NCI-H2107 (cell line): ENCODE measurements around the gene TCHH.
"Not testable (repeated sequence)": the region's sequence is repeated elsewhere in the genome, so short reads cannot be mapped to it uniquely, and the experiment has no call there.

Experiments
- DNase-seq: peaks from one replicate; lab custom pipeline; 2025; lab: John Stamatoyannopoulos, UW

TCHH gene, protein sequence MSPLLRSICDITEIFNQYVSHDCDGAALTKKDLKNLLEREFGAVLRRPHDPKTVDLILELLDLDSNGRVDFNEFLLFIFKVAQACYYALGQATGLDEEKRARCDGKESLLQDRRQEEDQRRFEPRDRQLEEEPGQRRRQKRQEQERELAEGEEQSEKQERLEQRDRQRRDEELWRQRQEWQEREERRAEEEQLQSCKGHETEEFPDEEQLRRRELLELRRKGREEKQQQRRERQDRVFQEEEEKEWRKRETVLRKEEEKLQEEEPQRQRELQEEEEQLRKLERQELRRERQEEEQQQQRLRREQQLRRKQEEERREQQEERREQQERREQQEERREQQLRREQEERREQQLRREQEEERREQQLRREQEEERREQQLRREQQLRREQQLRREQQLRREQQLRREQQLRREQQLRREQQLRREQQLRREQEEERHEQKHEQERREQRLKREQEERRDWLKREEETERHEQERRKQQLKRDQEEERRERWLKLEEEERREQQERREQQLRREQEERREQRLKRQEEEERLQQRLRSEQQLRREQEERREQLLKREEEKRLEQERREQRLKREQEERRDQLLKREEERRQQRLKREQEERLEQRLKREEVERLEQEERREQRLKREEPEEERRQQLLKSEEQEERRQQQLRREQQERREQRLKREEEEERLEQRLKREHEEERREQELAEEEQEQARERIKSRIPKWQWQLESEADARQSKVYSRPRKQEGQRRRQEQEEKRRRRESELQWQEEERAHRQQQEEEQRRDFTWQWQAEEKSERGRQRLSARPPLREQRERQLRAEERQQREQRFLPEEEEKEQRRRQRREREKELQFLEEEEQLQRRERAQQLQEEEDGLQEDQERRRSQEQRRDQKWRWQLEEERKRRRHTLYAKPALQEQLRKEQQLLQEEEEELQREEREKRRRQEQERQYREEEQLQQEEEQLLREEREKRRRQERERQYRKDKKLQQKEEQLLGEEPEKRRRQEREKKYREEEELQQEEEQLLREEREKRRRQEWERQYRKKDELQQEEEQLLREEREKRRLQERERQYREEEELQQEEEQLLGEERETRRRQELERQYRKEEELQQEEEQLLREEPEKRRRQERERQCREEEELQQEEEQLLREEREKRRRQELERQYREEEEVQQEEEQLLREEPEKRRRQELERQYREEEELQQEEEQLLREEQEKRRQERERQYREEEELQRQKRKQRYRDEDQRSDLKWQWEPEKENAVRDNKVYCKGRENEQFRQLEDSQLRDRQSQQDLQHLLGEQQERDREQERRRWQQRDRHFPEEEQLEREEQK (N-terminal part only)

GRCh38 chr1:152115344-152115743 is at the start of gene TCHH:
Gene TCHH (minus strand): TSS chr1:152115444. CDS start chr1:152114080, 1,364 bp downstream.
- no peak for DNase-seq

DNA sequence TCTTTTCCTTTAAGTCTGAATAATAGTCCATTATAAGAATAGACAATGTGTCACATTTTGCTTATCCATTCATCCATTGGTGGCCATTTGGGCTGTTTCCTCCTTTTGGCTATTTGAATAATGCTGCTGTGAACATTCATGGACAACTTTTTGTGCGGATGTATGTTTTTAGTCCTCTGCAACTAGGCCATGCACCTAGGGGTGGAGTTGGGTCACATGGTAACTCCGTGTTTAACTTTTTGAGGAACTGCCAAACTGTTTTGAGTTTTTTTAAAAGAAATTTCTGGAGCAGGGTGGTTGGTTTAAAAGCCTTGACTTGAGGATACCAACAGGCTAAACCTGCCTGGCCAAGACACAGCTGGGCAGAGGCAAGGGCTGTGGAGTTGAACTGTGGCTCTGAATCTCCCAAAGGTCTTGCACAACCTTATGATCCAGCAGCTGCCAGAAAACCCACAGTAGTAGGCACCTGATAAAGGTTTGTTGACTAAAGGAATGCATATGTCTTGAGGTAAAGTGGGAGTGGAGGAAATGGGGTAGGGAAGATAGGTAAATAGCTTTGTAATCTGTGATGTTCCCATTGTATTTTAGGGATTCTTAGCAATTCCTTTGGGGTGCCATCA is 49.4 kb upstream of the TCHH start:
- DNase-seq, result no peak

- no peak for DNase-seq
Observed at GRCh38 chr1:152162792-152163463, 47.7 kb upstream of the TCHH start.

GRCh38 chr1:152160576-152160975 is 45.3 kb upstream of the TCHH start:
- no peak for DNase-seq

DNA sequence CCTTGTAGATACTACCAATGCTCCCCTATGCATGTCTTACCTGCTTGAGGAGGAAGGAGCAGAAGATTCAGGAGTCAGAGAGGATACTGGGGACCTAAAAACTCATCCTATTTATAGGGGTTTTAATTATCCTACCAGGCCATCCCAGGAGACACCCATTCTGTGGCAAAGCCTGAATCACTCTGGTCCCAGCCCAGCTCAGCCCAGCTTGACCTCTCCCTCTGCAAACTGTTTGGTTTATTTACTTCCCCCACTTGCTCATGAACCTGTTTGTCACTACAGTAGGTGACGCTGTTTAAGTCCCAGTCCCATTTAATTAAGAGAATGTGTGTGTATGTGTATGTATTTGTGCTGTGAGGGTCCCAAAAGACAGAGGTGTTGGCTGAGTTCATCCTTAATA is 43.9 kb upstream of the TCHH start, which contains the start of gene RPTN:
Gene RPTN, minus strand, starts transcription at position 85 of the 400 bp plus-strand sequence. CDS start 1,339 bp downstream, outside the sequence.
- no peak for DNase-seq

DNA sequence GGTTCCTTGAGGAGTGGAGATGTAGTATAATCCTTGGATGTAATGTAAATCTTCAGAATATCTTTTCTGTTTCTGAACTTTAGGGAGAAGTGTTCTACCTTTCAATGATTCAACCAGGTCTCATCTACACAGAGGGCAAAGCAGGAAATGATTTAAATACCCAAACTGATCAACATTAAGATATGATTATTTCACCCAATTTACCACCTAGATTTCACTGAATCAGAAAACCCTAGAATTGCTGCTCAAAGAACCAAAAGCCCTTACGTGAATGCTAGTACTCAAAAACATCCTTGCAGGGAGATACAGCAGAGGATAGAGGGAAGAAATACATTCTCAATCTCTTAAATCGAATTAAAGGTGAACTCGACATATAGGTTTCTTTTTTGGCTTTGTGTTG is 38.8 kb upstream of the TCHH start:
- DNase-seq, result no peak

- no peak for DNase-seq
Observed at GRCh38 chr1:152151646-152152045, 36.4 kb upstream of the TCHH start.

DNA sequence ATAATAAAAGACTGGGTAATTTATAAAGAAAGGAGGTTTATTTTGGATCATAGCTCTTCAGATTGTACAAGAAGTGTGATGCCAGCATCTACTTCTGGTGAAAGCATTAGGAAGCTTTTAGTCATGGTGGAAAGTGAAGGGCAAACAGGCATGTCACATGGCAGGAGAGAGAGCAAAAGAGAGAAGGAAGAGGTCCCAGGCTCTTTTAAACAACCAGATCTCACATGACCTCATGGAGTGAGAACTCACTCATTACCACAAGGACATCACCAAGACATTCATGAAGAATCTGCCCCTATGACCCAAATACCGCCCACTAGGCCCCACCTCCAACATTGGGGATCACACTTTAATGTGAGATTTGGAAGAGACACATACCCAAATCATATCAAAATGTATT is 33.7 kb upstream of the TCHH start:
- no peak for DNase-seq

DNA sequence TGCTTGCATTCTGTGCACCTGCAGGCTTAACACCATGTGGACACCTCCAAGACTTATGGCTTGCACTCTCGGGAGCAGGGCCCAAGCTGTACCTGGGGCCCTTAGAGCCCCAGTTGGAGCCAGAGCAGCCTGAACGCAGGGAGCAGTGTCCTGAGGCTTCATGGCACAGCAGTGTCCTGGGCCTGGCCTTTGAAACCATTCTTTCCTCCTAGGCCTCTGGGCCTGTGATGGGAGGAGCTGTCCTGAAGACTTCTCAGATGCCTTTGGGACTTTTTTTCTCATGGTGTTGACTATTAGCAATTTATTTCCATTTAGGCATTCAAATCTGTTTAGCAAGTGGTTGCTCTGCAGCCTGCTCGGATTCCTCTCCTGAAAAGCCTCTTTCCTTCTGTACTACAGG is 32.8 kb upstream of the TCHH start:
- no peak for DNase-seq

GRCh38 chr1:152145769-152146168 is 30.5 kb upstream of the TCHH start:
- DNase-seq, result no peak

DNA sequence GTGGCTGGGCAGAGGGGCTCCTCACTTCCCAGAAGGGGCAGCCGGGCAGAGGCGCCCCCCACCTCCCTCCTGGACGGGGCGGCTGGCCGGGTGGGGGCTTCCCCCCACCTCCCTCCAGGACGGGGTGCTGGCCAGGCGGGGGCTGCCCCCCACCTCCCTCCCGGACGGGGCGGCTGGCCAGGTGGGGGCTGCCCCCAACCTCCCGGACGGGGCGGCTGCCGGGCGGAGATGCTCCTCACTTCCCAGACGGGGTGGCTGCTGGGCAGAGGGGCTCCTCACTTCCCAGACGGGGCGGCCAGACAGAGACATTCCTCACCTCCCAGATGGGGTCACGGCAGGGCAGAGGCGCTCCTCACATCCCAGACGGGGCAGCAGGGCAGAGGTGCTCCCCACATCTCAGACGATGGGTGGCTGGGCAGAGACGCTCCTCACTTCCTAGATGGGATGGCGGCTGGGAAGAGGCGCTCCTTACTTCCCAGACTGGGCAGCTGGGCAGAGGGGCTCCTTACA is 29.5 kb upstream of the TCHH start:
- not testable (repeated sequence) for DNase-seq

GRCh38 chr1:152143150-152143887 is 28.1 kb upstream of the TCHH start:
- DNase-seq, result no peak

DNA sequence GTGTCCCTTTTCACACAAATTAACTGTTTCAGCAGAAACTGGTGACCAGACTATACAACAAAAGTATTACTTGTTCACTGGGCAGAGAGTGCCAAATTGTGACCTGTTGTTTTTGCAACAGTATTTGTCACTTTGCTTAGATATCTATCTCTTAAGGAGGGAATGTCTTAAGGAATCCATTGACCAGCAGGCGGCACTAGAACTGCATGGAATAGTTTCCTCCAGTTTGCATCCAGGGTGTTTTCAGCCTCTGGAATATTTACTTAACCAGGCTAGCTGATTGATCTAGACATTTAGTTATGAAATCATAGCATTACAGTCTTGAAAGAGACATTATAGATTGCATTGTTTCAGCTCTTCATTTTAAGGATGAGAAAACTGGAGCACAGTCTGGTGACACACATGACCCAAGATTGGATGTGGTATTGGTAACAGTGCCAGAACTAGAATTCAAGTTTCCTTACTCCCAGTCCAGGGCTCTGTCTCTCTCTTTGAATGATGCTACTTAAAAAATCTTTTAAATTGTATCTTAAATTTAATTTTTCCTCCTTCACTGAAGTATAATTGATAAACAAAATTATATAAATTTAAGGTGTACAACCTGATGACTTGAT is 26.8 kb upstream of the TCHH start:
- no peak for DNase-seq

DNA sequence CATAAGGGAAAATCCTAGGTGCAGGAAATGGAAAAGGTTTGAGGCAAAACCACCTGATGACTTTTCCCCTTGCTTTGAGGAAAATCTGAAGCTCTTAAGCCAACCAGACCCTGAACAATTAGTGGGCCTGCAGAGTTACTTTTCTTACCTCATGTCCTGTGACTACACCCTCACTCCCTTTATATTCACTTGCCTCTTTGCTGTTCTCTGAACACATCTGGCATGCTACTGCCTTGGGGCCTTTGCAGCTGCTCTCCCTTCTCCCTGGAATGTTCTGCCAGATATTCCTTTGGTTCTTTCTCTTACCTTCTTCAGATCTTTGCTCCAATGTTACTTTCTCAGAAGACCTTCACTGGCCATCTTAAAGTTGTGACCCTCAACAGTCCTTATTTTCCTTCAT is 22.0 kb upstream of the TCHH start:
- no peak for DNase-seq

DNA sequence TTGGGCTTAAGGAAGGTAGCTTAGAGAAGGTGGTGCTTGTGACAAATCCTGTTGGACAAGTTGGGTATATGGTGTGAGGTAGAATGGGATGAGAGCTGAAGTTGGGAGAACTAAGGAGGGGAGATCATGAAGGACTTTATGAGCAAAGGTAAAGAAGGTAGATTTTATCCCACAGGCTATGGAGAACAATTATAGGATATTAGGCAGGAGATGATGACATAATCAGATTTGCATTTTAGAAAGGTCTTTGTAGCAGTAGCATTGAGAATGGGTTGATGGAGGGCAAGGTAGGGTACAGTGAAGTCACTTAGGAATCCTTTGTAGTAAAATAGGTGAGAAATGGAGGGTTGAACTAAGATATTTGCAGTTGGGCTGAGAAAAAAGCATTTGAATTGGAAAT is 14.9 kb upstream of the TCHH start:
- DNase-seq, result no peak

DNA sequence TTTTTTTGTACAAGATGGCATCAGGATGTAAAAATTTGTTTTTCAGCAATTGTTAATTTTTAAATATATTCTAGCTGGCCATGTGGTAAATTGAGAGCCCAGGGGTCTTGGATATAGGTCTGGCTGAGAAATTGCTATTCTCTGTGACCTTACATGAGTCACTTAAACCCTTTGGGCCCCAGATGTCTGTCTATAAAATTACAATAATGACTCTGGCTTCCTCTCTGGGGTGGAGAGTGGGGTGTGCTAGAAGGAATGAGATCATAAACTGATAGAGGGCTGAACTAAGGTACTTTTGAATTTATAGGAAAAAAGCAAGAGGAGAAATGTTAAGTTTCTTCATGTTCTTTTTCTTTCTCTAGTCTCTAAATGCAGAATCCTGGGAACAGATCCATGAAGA is 12.4 kb upstream of the TCHH start:
- no peak for DNase-seq

- no peak for DNase-seq
Observed at GRCh38 chr1:152125834-152126443, 10.7 kb upstream of the TCHH start.

GRCh38 chr1:152118915-152119314 is 3.7 kb upstream of the TCHH start:
- DNase-seq, result no peak

DNA sequence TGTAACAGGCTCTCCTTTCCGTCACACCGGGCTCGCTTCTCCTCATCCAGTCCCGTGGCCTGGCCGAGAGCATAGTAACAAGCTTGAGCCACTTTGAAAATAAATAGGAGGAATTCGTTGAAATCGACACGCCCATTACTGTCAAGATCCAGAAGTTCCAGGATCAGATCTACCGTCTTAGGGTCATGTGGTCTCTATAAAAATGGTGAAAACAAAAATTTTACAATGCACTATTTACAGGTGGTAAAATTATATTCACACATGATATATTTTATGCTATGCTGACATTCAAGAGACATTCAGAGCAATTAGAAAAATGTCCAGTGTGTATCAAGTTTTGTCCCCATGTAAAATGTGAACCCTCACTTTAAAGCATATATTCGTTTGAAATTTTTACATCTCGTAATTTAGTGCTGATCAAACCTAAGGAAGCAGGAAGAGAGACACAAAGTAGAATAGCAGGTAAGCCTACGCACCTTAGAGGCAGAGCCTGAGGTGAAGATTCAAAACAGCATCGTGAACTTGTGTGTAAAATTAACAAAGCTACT is 2.3 kb downstream of the TCHH start:
- no peak for DNase-seq
